ENCODE measurements around the gene DNHD1. TPM values are rescaled to one million over a fixed set of nuclear protein-coding genes. Genes with fewer than 3 reads are reported as not detected.
A peak's percentile ranks its signal among the peaks of the same experiment; 100 is the strongest.

The DNHD1 gene
- total RNA-seq, 1 donor from 2014 or later, result 1.0 TPM

DNA sequence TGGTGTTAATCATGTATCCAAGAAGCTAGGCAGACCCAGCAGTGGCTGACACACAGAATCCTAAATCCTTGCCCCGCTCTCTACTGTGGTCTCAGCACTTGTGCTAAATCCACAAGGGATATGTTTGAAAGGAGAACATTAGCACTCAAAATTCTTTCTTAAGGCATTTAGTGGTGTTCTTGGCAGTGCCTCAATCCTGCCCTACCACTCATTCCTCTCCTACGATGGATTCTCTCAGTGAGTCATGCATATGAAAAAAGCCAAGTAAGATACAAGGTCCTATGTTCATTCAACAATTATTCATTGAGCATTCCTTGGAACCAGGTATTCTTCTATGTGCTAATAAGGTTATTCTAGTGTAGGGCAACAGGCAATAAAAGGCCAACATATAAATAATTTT lies 75.1 kb downstream of the DNHD1 start:
- TF ChIP-seq, protein P1, sequence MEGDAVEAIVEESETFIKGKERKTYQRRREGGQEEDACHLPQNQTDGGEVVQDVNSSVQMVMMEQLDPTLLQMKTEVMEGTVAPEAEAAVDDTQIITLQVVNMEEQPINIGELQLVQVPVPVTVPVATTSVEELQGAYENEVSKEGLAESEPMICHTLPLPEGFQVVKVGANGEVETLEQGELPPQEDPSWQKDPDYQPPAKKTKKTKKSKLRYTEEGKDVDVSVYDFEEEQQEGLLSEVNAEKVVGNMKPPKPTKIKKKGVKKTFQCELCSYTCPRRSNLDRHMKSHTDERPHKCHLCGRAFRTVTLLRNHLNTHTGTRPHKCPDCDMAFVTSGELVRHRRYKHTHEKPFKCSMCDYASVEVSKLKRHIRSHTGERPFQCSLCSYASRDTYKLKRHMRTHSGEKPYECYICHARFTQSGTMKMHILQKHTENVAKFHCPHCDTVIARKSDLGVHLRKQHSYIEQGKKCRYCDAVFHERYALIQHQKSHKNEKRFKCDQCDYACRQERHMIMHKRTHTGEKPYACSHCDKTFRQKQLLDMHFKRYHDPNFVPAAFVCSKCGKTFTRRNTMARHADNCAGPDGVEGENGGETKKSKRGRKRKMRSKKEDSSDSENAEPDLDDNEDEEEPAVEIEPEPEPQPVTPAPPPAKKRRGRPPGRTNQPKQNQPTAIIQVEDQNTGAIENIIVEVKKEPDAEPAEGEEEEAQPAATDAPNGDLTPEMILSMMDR (conservative IDR thresholded peaks at IDR 0.05; ENCODE audit: low read depth, low read length), result no peak
- DNase-seq (ENCODE audit: low read depth), result peak; percentile 32
- no peak overlapping the region for H3K4me3 ChIP-seq (ENCODE audit: low read depth, low read length)

GRCh38 chr11:6574816-6575715 lies 78.0 kb downstream of the DNHD1 start:
- no peak overlapping the region for H3K4me3 ChIP-seq (ENCODE audit: low read depth, low read length)
- TF ChIP-seq, protein P1 (conservative IDR thresholded peaks at IDR 0.05; ENCODE audit: low read depth, low read length), result no peak

GRCh38 chr11:6576471-6577373 lies 79.6 kb downstream of the DNHD1 start:
- TF ChIP-seq, protein P1 (conservative IDR thresholded peaks at IDR 0.05; ENCODE audit: low read depth, low read length), result no peak
- H3K4me3 ChIP-seq (ENCODE audit: low read depth, low read length), result no peak overlapping the region
- no peak for DNase-seq (ENCODE audit: low read depth)

More at GRCh38 chr11:6574816-6575715, 78.0 kb downstream of the DNHD1 start:
- no peak for DNase-seq (ENCODE audit: low read depth)

DNA sequence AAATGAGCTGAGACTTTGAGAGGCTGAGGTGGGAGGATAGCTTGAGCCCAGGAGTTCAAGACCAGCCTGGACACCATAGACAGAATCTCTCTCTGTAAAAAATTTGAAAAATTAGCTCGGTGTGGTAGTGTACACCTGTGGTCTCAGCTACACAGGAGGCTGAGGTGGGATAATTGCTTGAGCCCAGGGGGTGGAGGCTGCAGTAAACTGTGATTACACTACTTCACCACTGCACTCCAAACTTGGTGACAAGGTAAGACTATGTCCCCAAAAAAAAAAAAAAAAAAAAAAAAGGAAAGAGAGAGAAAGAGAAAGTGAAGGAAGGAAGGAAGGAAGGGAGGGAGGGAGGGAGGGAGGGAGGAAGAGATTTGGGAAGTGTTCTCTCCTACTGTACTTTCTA lies 81.1 kb downstream of the DNHD1 start:
- TF ChIP-seq, protein P1 (conservative IDR thresholded peaks at IDR 0.05; ENCODE audit: low read depth, low read length), result no peak
- DNase-seq (ENCODE audit: low read depth), result no peak
- H3K4me3 ChIP-seq (ENCODE audit: low read depth, low read length), result no peak overlapping the region

DNA sequence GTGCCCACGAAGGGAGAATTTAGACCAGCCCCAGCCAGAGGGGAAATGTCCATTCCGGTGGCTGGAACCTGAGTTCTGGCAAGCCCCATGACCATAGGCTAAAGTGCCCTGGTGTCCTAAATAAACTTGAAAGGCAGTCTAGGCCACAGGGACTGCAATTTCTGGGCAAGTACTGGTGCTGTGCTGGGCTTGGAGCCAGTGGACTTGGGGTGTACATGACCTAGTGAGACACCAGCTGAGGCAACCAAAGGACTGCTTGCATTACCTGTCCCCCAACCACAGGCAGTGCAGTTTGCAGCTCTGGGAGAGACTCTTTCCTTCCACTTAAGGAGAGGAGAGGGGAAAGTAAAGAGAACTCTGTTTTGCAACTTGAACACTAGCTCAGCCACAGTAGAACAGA lies 82.6 kb downstream of the DNHD1 start:
- H3K4me3 ChIP-seq (ENCODE audit: low read depth, low read length), result no peak overlapping the region
- no peak for DNase-seq (ENCODE audit: low read depth)
- TF ChIP-seq, protein P1 (conservative IDR thresholded peaks at IDR 0.05; ENCODE audit: low read depth, low read length), result no peak

GRCh38 chr11:6583584-6583983 lies 86.5 kb downstream of the DNHD1 start:
- H3K4me3 ChIP-seq (ENCODE audit: low read depth, low read length), result no peak overlapping the region
- TF ChIP-seq, protein P1 (conservative IDR thresholded peaks at IDR 0.05; ENCODE audit: low read depth, low read length), result no peak
- no peak for DNase-seq (ENCODE audit: low read depth)
